ENCODE results near the gene SNRNP40.

The SNRNP40 gene

GRCh38 chr1:31227891-31228568 is 68.6 kb downstream of the SNRNP40 start:
- no peak for DNase-seq

GRCh38 chr1:31224068-31224467 is 72.5 kb downstream of the SNRNP40 start:
- no peak for DNase-seq

- no peak for DNase-seq
Observed at GRCh38 chr1:31222176-31222575, 74.4 kb downstream of the SNRNP40 start.

GRCh38 chr1:31221072-31221471 is 75.5 kb downstream of the SNRNP40 start:
- DNase-seq = no peak

- no peak for DNase-seq
Observed at GRCh38 chr1:31219489-31219888, 77.1 kb downstream of the SNRNP40 start.

DNA sequence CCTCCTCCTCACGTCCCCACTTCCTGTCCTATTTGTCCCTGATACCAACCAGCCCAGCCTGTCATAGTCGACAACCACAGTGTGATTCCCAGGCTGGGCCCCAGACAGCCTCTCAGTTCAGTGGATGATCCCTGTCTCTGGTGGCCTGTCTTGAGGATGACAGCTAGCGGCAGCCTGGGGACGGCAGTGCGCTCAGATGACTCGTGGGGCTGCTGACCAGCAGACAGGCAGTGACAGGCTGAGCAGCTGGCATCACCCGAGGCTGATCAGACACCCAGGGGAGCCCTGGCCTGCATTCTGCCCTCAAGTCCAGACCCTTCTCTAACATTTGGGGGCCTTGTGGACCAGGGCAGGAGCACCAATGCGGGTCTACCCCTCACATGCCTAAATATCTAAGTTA is 77.9 kb downstream of the SNRNP40 start:
- DNase-seq = no peak

DNA sequence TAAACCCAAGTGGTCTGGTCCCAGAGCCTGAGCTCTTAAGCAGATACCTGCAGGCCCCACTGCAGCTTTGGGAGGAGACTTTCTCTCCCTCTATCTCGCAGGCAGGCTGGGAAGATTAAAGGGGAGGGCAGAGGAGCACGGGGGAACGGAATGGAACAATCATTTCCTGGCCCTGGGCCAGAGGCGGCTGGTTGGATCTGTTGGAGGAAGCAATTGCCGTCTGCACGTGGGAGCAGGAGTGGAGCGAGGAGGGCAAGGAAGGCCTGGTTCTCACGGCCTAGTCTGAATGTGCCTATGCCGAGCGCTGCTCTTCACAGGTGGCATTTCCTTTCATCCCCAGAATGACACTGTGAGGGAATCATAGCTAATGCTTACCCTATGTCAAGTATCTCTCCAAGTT is 80.6 kb downstream of the SNRNP40 start:
- DNase-seq = no peak

- no peak for DNase-seq
Observed at GRCh38 chr1:31215065-31215570, 81.5 kb downstream of the SNRNP40 start.

DNA sequence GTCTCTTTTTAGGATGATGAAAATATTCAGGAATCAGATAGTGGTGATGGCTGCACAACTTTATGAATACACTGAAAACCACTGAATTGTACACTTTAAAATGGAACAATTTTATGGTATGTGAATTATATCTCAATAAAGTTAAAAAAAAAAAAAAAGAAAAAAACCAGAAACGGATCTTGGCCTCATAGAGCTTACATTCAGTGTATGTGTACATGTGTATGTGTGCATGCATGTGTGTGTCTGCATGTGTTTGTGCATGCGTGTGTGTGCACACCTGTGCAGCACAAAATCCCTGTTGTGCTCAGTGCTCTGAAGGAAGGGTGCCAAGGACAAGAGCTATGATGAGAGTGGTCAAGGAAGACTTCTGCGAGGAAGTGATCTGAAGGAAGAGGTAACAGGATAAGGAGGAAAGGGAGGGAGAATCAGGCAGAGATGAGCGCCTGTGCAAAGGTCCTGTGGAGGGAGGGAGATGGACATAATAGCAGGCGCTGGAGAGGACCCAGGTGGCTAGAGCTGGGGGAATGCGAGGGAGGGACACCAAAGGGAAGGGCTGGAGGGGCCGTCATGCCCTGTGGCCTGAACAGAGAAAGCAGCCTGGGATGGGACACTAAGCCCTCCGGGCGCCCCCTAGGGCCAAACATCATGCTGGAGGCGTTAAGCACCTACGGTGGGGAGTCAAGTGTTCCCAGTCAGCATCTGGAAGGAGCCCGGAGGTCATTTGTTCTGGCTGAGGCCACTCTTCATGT is 82.1 kb downstream of the SNRNP40 start:
- DNase-seq = no peak

Measured in stimulated activated CD4-positive, alpha-beta T cell treated with anti-CD3 and anti-CD28 coated beads, Interleukin-15, amount 100 ng/mL, for 24 hours (primary cell).